IMR-90 (cell line): Measurements from ENCODE around the gene IDH3A. TPM values are rescaled to one million over a fixed set of nuclear protein-coding genes. Genes with fewer than 3 reads are reported as not detected.

Experiments
- ATAC-seq: fragments of 200-7000 bp; cut with Tn5 transposase; 2 replicates; pipeline ENCODE4 v1.9.1; 2020; ENCODE audit warnings: low read depth, mild to moderate bottlenecking, moderate library complexity
- BruUV-seq: library from RNA; stranded (reverse); fragments of 400-500 nt; replicated peaks from 2 replicates; lab custom pipeline; 2021; lab: Mats Ljungman, UMichigan
- CTCF ChIA-PET: fragments of 300-600 bp; formaldehyde crosslinking; extraction: SDS; loops from one replicate; lab custom pipeline; 2021; ENCODE audit warnings: antibody characterized with exemption; lab: Yijun Ruan, JAX
- POLR2A ChIA-PET: fragments of 300-600 bp; sonication (Branson Sonifier 250); formaldehyde crosslinking; loops from one replicate; lab custom pipeline; 2022; ENCODE audit warnings: antibody characterized with exemption; ENCODE audit not compliant: unreplicated experiment; lab: Charles Lee
- DNase-seq: peaks from one replicate; pipeline ENCODE4 v3.0.0; 2013
- H2AFZ ChIP-seq: replicated peaks from 2 replicates; pipeline ENCODE3; 2013; ENCODE audit warnings: low read length, mild to moderate bottlenecking; ENCODE audit not compliant: poor library complexity
- H2AK5ac ChIP-seq: 2 replicates; pipeline ENCODE4 v1.6.1; 2013; ENCODE audit warnings: low read depth, low read length, inconsistent platforms
- H2AK9ac ChIP-seq: replicated peaks from 2 replicates; pipeline ENCODE3; 2013; ENCODE audit warnings: mild to moderate bottlenecking, low read depth, low read length, moderate library complexity; ENCODE audit not compliant: poor library complexity
- H2BK120ac ChIP-seq: 2 replicates; pipeline ENCODE4 v1.6.1; 2013; ENCODE audit warnings: low read depth, low read length, inconsistent platforms
- H2BK15ac ChIP-seq: 3 replicates; pipeline ENCODE4 v1.6.1; 2013; ENCODE audit warnings: low read depth, low read length, inconsistent platforms
- H2BK20ac ChIP-seq: 2 replicates; pipeline ENCODE4 v1.6.1; 2013; ENCODE audit warnings: low read depth, mild to moderate bottlenecking, inconsistent platforms, low read length, moderate library complexity
- H2BK5ac ChIP-seq: 2 replicates; pipeline ENCODE4 v1.6.1; 2013; ENCODE audit warnings: mild to moderate bottlenecking, low read depth, low read length, inconsistent platforms; ENCODE audit not compliant: poor library complexity, severe bottlenecking
- H3K14ac ChIP-seq: replicated peaks from 2 replicates; pipeline ENCODE4 v1.6.1; 2013; ENCODE audit warnings: low read depth, low read length, inconsistent platforms
- H3K18ac ChIP-seq: 2 replicates; pipeline ENCODE4 v1.6.1; 2013; ENCODE audit warnings: low read depth, low read length, control low read depth
- H3K23ac ChIP-seq: 2 replicates; pipeline ENCODE4 v1.6.1; 2013; ENCODE audit warnings: low read depth, low read length, inconsistent platforms
- H3K27ac ChIP-seq: 2 replicates; pipeline ENCODE4 v1.5.1; 2013; ENCODE audit warnings: mild to moderate bottlenecking, control low read depth, low read length; ENCODE audit not compliant: insufficient read depth
- H3K27me3 ChIP-seq: 2 replicates; pipeline ENCODE4 v1.6.1; 2013; ENCODE audit warnings: low read length; ENCODE audit not compliant: control insufficient read depth, insufficient read depth
- H3K36me3 ChIP-seq: 2 replicates; pipeline ENCODE4 v1.6.1; 2013; ENCODE audit warnings: low read length, mixed read lengths; ENCODE audit not compliant: control insufficient read depth, insufficient read depth
- H3K4ac ChIP-seq: 2 replicates; pipeline ENCODE4 v1.6.1; 2013; ENCODE audit warnings: low read depth, low read length, inconsistent platforms
- H3K4me1 ChIP-seq: 2 replicates; pipeline ENCODE4 v1.6.1; 2013; ENCODE audit warnings: low read length, mixed read lengths; ENCODE audit not compliant: control insufficient read depth, insufficient read depth
- H3K4me2 ChIP-seq: 2 replicates; pipeline ENCODE4 v1.6.1; 2013; ENCODE audit warnings: low read depth, mild to moderate bottlenecking, control low read depth, low read length, moderate library complexity
- H3K4me3 ChIP-seq: 2 replicates; pipeline ENCODE4 v1.5.1; 2013; ENCODE audit warnings: low read depth, mild to moderate bottlenecking, control low read depth, low read length, moderate library complexity; ENCODE audit not compliant: insufficient read depth
- H3K56ac ChIP-seq: 2 replicates; pipeline ENCODE4 v1.6.1; 2013; ENCODE audit warnings: low read length, inconsistent platforms; ENCODE audit not compliant: insufficient read depth; ENCODE audit errors: extremely low read depth
- H3K79me1 ChIP-seq, 2 experiments: 2 replicates each; pipeline ENCODE4 v1.6.1; 2013; ENCODE audit warnings: low read length in 2 of 2, inconsistent platforms in 1 of 2, low read depth in 1 of 2
- H3K9ac ChIP-seq: 2 replicates; pipeline ENCODE4 v1.6.1; 2013; ENCODE audit warnings: low read depth, low read length, control low read depth
- H3K9me1 ChIP-seq: 2 replicates; pipeline ENCODE4 v1.6.1; 2013; ENCODE audit warnings: low read length, inconsistent platforms; ENCODE audit not compliant: insufficient read depth
- H3K9me3 ChIP-seq: 2 replicates; pipeline ENCODE4 v1.6.1; 2013; ENCODE audit warnings: low read length; ENCODE audit not compliant: control insufficient read depth, insufficient read depth
- H4K20me1 ChIP-seq: 2 replicates; pipeline ENCODE4 v1.6.1; 2013; ENCODE audit warnings: low read length, inconsistent platforms; ENCODE audit not compliant: insufficient read depth
- H4K5ac ChIP-seq: 2 replicates; pipeline ENCODE4 v1.6.1; 2013; ENCODE audit warnings: mild to moderate bottlenecking, low read depth, low read length, control low read depth
- H4K8ac ChIP-seq, 2 experiments: 2 replicates each; pipeline ENCODE4 v1.6.1; 2013; ENCODE audit warnings: low read depth in 2 of 2, low read length in 2 of 2, control low read depth in 1 of 2, inconsistent platforms in 1 of 2
- H4K91ac ChIP-seq: 2 replicates; pipeline ENCODE4 v1.6.1; 2013; ENCODE audit warnings: low read depth, low read length, inconsistent platforms; ENCODE audit not compliant: insufficient read depth
- BHLHE40 ChIP-seq: fragments of 150-350 bp; IDR thresholded peaks from 2 replicates; pipeline ENCODE4 v1.6.1; 2016; ENCODE audit warnings: mild to moderate bottlenecking, low read depth, low read length
- CEBPB ChIP-seq: IDR thresholded peaks from 2 replicates; pipeline ENCODE4 v1.6.1; 2012; ENCODE audit warnings: low read depth, low read length, improper control_type of control experiment
- CHD1 ChIP-seq: IDR thresholded peaks from 2 replicates; pipeline ENCODE4 v1.6.1; 2012; ENCODE audit warnings: low read depth, low read length, improper control_type of control experiment
- CTCF ChIP-seq: conservative IDR thresholded peaks from 2 replicates; pipeline ENCODE4 v1.5.1; 2012; ENCODE audit warnings: mild to moderate bottlenecking, low read depth, low read length, improper control_type of control experiment
- FOS ChIP-seq: fragments of 150-350 bp; IDR thresholded peaks from 2 replicates; pipeline ENCODE4 v1.6.1; 2016; ENCODE audit warnings: low read depth, low read length
- MAFK ChIP-seq: IDR thresholded peaks from 2 replicates; pipeline ENCODE4 v1.6.1; 2012; ENCODE audit warnings: low read depth, low read length, improper control_type of control experiment
- NFE2L2 ChIP-seq: fragments of 150-350 bp; IDR thresholded peaks from 2 replicates; pipeline ENCODE4 v1.6.1; 2016; ENCODE audit warnings: low read depth, mild to moderate bottlenecking, low read length
- RCOR1 ChIP-seq: IDR thresholded peaks from 2 replicates; pipeline ENCODE4 v1.6.1; 2012; ENCODE audit warnings: mild to moderate bottlenecking, low read length, improper control_type of control experiment; ENCODE audit not compliant: insufficient replicate concordance
- USF2 ChIP-seq: fragments of 150-350 bp; IDR thresholded peaks from 2 replicates; pipeline ENCODE4 v1.6.1; 2017; ENCODE audit warnings: mild to moderate bottlenecking, antibody characterized with exemption, low read length, low read depth
- WGBS, 2 experiments: methylation state at CpG; one replicate each; pipeline versions ENCODE4 v1.1.5 to v1.1.7; 2013; ENCODE audit warnings: missing lambda C conversion rate in 2 of 2; ENCODE audit not compliant: insufficient read length in 1 of 2; ENCODE audit errors: extremely low coverage in 2 of 2; 5-methylcytosine and 5-hydroxymethylcytosine counted together
- dilution Hi-C: fragments of 300-500 bp; cut with HindIII; formaldehyde crosslinking; loops from one replicate; pipeline ENCODE4 v1.14.3; 2018; ENCODE audit warnings: low sequenced_read_pairs; ENCODE audit not compliant: unreplicated experiment
- in situ Hi-C: fragments of 300-500 bp; cut with MboI; formaldehyde crosslinking; loops from 3 replicates; pipeline ENCODE4 v1.14.3; 2019; ENCODE audit warnings: low sequenced_read_pairs, inconsistent platforms, mixed read lengths
- intact Hi-C: fragments of 100-400 bp; cut with micrococcal nuclease; formaldehyde crosslinking; loops from 2 replicates; pipeline ENCODE4 v1.10.0; 2022
- polyA plus RNA-seq, 3 experiments: library from polyadenylated mRNA; depleted of rRNA; stranded (reverse); fragments of >200 nt; gene quantifications; 2 replicates each; pipeline ENCODE4 v1.2.3, GENCODE V29; 2012; ENCODE audit warnings: low replicate concordance in 1 of 3
- total RNA-seq: library from RNA; depleted of rRNA; stranded (reverse); fragments of >200 nt; gene quantifications from 2 replicates; pipeline ENCODE4 v1.2.3, GENCODE V29; 2012

Gene IDH3A
- total and polyA plus RNA-seq, 2 of the 4 experiments (the other 2 are of a cell fraction): 34.5 to 47.7 TPM

- 94% methylated on average over 4 of the region's 12 CpGs; no CpG with 5 or more reads in 1 of the 2 experiments for whole genome bisulfite sequencing, 2 experiments
- no peaks in the 10 kb centered on the region for H3K9me1 ChIP-seq
- no peaks in the 10 kb centered on the region for H3K79me1 ChIP-seq
- in situ Hi-C loops (no loop called here), intact Hi-C loops (no loop called here), dilution Hi-C loops (no loop called here)
- no peak overlapping the region for H4K91ac ChIP-seq
- H2AFZ ChIP-seq: no peak overlapping the region
- H3K18ac ChIP-seq: no peak overlapping the region
- no peak overlapping the region for H3K4me3 ChIP-seq
- no peak overlapping the region for H2AK5ac ChIP-seq
- no peak overlapping the region for H4K8ac ChIP-seq
- no peaks in the 10 kb centered on the region for H3K36me3 ChIP-seq
- no peak overlapping the region for H2BK120ac ChIP-seq
- H3K4me1 ChIP-seq: no peaks in the 10 kb centered on the region
- ATAC-seq: no peak
- H3K23ac ChIP-seq: no peak overlapping the region
- no peak overlapping the region for H3K27ac ChIP-seq
- H2AK9ac ChIP-seq: no peak overlapping the region
- DNase-seq: no peak
- H2BK15ac ChIP-seq: no peak overlapping the region
- no peak overlapping the region for H3K9ac ChIP-seq
- no peak overlapping the region for H2BK20ac ChIP-seq
- no peak overlapping the region for H3K4me2 ChIP-seq
- CTCF ChIA-PET: no interaction called here
- H3K56ac ChIP-seq: no peak overlapping the region
- no peak overlapping the region for H3K4ac ChIP-seq
- no peak overlapping the region for H2BK5ac ChIP-seq
- TF ChIP-seq FOS: no peak
- TF ChIP-seq MAFK: no peak
- TF ChIP-seq CTCF: no peak
- TF ChIP-seq USF2: no peak
- no peak for TF ChIP-seq CEBPB
- no peak for TF ChIP-seq RCOR1
- no peak for TF ChIP-seq CHD1
- TF ChIP-seq NFE2L2: no peak
- no peak for TF ChIP-seq BHLHE40
- peaks cover 9% of the 10 kb centered on the region for H3K27me3 ChIP-seq
- POLR2A ChIA-PET: no interaction called here
- no peak overlapping the region for H3K14ac ChIP-seq
- H3K9me3 ChIP-seq: no peaks in the 10 kb centered on the region
- BruUV-seq: no TSS peak
- no peaks in the 10 kb centered on the region for H4K20me1 ChIP-seq
- H4K5ac ChIP-seq: no peak overlapping the region
Measured at GRCh38 chr15:78179286-78179840, 30.2 kb downstream of the IDH3A start.
